Limb (tissue), 2 donors: Measurements from ENCODE around the gene TJP1.

ENCODE experiments used
- DNase-seq, 2 donors: peaks; one replicate each; pipeline ENCODE4 v3.0.0-alpha.2; 2016; ENCODE audit errors: extremely low spot score in 2 of 2

The TJP1 gene

DNA sequence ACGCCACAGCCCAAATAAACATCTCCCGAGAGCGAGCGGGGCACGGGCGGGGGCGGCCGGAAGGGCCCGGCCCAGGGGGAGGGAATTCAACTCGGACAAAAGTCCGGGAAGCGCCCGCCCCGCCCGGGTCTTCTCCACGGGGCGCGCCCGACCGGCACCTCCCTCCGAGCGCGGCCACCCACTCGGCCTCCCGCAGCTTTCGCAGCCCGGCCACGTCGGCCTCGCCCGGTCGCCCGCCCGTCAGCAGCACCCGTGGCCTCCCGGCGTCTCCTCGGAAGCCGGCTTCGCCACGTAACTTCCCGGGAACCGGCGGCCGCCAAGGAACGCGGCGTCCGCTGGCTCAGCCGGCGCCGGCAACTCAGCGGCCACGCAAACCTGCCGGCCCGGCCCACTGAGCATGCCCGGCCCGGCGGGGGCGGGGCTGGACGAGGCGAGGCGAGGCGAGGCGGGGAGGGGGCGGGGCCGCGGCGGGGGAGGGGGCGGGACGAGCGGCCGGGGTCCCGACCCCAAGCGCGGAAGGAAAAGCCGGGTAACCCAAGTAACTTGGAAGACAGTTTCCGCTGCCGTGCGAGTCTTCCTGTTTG lies at the start of gene TJP1:
TSS of gene TJP1 (minus strand) at position 369 of the 584 bp plus-strand sequence. CDS start 440 bp downstream, outside the sequence.
- peak; percentile 79 to 91 for DNase-seq

GRCh38 chr15:29871401-29871800 lies 49.1 kb upstream of the TJP1 start:
- peak in 1 of 2 donors; percentile 35 for DNase-seq

- no peak for DNase-seq
Observed at GRCh38 chr15:29870495-29871151, 48.4 kb upstream of the TJP1 start.

DNA sequence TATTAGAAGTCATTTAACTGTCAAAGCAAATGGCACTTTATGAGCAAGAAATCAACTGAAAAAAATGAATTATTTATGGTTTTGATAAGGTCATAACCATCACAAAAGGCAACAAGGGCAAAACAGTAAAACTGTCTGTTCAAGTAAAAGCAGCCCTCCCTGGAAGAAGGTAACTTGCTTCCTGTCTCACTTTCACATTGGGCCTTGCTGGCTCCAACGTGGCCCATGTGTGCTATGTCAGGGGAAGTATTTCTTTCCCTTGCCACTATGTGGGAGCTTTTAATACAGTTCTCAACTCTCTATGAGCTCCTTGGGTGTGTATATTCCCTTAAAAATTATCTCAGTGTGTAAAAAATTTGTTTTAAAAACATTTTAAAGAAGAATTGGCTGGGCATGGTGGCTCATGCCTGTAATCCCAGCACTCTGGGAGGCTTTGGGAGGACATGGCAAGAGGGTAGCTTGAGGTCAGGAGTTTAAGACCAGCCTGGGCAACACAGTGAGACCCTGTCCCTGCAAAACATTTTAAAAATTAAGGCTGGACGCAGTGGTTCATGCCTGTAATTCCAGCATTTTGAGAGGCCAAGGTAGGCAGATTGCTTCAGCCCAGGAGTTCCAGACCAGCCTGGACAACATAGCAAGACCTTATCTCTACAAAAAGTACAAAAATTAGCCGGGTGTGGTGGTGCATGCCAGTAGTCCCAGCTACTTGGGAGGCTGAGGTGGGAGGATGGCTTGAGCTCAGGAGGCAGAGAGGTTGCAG lies 45.2 kb upstream of the TJP1 start:
- DNase-seq, result no peak

- no peak for DNase-seq
Observed at GRCh38 chr15:29866337-29866736, 44.1 kb upstream of the TJP1 start.

- no peak for DNase-seq
Observed at GRCh38 chr15:29864501-29864900, 42.2 kb upstream of the TJP1 start.

DNA sequence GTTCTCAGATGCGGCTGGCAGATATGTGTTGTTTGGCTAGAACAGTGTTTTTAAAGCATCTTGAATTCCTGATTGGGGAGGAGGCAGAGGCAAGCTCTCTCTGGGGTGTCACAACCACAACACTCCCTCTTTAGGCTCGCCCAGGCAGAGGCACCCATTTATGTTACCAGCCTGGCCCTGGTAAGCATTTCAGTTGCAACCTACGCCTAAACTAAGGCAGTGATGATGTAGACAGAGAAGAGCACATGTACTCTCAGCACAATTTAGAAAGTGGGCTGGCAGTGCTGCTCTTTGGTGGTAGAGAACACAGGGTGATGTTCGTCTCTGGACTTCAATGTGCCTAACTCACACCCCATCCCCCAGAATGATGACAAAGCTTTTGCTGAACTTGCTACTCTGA lies 41.2 kb upstream of the TJP1 start:
- no peak for DNase-seq

- no peak for DNase-seq
Observed at GRCh38 chr15:29862271-29862670, 40.0 kb upstream of the TJP1 start.

- DNase-seq, result no peak
Observed at GRCh38 chr15:29860872-29861271, 38.6 kb upstream of the TJP1 start.

DNA sequence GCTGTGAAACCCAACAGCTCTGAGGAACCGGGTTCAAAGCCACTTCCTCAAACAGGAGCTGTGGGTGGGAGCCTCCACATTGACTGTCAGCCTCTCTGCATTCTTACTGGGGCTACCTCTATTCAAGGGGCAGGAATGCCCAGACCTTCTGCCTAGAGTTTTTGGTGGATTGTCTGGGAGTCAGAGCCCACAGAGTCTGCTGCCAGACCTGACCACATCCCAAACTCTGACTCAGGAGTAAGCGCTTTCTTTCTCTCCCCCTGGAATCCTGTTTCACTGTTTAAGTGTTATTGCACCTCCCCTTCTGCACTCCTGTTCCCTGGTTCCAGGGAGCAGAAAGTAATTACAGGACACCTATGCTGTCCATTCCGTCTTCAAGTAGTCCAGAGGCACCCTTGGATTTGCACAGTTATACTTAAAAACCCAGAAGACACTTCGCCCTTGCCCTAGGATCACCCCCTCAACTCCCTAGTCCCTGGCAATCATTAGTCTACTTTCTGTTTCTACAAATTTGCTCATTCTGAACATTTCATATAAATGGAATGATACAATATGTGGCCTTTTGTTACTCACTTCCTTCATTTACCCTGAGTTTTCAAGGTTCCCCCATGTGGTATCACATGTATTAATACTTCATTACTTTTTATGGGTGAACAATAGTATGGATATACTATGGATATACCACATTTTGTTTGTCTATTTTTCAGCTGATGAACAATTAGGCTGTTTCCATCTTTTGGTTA lies 37.9 kb upstream of the TJP1 start:
- DNase-seq, result no peak

GRCh38 chr15:29859293-29859692 lies 37.0 kb upstream of the TJP1 start:
- no peak for DNase-seq

DNA sequence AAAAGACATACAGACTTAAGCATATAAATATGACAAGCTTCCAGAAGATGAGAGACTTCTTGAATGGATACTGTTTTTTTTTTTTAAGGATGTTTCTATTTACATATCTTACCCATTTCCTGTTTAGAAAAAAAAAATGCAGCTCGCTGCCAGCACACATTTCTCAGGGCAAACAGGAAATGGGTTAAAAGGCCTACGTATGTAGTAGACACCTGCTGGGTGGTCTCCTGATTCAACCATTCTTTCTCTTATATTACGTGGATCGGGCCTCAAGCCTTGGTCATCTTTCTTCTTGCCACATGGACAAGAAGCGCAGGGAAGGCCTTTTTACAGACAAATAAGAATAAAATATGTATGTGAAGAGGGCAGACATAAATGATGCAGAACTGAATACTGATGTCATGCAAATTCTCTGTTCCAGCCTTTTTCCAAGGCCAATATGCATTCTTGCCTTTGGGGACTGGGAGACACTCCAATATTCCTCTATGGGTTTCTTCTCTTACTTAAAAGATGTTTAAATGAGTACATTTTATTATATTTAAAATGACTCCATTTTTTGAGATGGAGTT lies 35.0 kb upstream of the TJP1 start:
- DNase-seq, result no peak

DNA sequence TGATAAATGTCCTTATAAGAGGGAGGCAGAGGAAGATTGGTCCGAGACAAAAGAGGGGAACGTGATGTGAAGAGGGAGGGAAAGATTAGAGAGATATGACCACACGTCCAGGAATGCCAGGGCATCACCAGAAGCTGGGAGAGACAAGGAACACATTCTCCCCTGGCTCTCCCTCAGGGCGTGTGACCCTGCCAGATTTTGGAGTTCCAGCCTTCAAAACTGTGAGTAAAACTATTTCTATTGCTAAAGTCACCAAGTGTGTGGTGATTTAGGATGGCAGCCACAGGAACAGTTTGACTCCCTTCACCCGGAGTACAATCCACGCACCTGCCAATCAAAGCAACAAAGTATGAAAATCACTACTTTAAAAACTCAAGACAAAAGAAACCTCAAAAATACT lies 32.1 kb upstream of the TJP1 start:
- no peak for DNase-seq

- DNase-seq, result no peak
Observed at GRCh38 chr15:29853211-29853987, 31.1 kb upstream of the TJP1 start.

- no peak for DNase-seq
Observed at GRCh38 chr15:29852201-29852600, 29.9 kb upstream of the TJP1 start.

- no peak for DNase-seq
Observed at GRCh38 chr15:29849716-29850115, 27.4 kb upstream of the TJP1 start.

DNA sequence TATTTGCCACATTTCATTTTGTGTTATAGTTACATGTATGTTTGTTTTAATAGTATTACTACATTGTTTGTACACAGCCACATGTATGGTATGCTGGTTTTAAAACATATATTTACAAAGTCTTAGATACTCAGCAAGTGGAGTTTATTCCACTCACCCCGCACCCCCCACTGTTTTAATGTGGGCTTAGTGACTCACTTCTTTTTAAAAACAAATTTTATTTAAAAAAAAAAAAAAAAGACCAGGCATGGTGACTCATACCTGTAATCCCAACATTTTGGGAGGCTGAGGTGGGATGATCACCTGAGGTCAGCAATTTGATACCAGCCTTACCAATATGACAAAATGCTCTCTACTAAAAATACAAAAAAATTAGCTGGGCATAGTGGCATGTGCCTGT lies 26.9 kb upstream of the TJP1 start:
- no peak for DNase-seq

DNA sequence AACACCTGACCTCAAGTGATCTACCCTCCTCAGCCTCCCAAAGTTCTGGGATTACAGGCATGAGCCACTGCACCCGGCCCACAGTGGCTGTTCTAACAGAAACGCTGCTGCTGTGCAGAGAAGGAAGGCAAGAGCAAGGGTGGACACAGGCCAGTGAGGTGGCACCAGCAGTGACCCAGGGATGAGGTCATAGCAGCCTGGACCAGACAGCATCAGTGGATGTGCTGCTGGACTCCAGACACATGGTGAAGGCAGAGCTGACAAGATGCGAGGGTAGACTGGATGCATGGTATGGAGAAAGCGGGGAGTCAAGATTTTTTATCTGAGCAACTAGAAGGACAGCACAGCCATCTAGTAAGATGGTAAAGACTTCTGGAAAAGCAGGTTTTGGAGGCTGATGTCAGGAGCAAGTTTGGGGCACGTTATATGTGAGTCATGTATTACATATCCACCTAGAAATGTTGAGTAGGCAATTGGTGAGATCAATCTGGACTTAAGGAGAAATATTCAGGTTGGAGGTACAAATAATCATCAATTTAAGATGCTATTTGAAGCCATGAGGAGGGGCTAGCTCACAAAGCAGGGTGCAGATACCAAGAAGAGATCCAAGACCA lies 22.1 kb upstream of the TJP1 start:
- DNase-seq, result no peak

GRCh38 chr15:29842290-29842689 lies 20.0 kb upstream of the TJP1 start:
- DNase-seq, result no peak

GRCh38 chr15:29840926-29841325 lies 18.7 kb upstream of the TJP1 start:
- DNase-seq, result no peak
